Measurements from ENCODE around the gene MYRF. TPM values are rescaled to one million over a fixed set of nuclear protein-coding genes. Genes with fewer than 3 reads are reported as not detected.

MYRF gene
- total and polyA plus RNA-seq, 2 donors (not counting 1 experiment from before 2014, with no cell fraction given): 0.27 to 0.34 TPM

GRCh38 chr11:61757213-61757862, 4.9 kb downstream of the MYRF start:
- no peak for TF ChIP-seq EZH2 (IDR thresholded peaks at IDR 0.05; ENCODE audit: borderline replicate concordance, insufficient read depth, low read depth, low read length, poor library complexity, severe bottlenecking)
- TF ChIP-seq, protein P1, sequence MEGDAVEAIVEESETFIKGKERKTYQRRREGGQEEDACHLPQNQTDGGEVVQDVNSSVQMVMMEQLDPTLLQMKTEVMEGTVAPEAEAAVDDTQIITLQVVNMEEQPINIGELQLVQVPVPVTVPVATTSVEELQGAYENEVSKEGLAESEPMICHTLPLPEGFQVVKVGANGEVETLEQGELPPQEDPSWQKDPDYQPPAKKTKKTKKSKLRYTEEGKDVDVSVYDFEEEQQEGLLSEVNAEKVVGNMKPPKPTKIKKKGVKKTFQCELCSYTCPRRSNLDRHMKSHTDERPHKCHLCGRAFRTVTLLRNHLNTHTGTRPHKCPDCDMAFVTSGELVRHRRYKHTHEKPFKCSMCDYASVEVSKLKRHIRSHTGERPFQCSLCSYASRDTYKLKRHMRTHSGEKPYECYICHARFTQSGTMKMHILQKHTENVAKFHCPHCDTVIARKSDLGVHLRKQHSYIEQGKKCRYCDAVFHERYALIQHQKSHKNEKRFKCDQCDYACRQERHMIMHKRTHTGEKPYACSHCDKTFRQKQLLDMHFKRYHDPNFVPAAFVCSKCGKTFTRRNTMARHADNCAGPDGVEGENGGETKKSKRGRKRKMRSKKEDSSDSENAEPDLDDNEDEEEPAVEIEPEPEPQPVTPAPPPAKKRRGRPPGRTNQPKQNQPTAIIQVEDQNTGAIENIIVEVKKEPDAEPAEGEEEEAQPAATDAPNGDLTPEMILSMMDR (IDR thresholded peaks at IDR 0.05): no peak

DNA sequence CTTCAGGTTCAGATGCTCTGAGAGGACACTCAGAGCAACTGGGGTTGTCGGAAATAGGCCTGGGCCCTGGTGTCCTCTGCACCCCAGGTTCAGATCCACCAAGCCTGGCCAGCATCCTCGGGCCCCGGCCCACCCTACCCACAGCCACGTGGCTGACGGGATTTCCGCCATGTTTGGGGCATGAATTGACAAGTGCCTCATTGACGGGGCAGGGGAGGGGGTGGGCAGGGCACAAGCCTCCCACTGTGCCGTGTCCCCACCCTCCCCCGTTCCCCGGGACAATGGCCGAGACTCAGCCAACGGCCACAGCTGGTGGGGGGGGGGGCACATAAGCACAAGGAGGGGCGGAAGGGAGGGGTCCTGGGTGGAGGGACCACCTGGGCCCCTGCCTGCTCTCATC, 8.5 kb downstream of the MYRF start:
- WGBS (ENCODE audit: insufficient coverage): 88% methylated on average over 3 of the region's 13 CpGs
- Histone ChIP-seq H3K36me3 (replicated peaks in 1 of 2; ENCODE audit: control extremely low read depth in 1 of 2, control insufficient read depth in 1 of 2, extremely low read depth in 1 of 2, insufficient read depth in 2 of 2, low read length in 1 of 2) (no peaks in the 10 kb centered on the region), H3K9ac (ENCODE audit: low read length) (no peak overlapping the region), H3K9me3 (ENCODE audit: control extremely low read depth in 1 of 3, control insufficient read depth in 2 of 3, insufficient read depth in 1 of 3, low read length in 2 of 3) (no peaks in the 10 kb centered on the region), H4K20me1 (ENCODE audit: control insufficient read depth, insufficient read depth, low read length, poor library complexity, severe bottlenecking) (no peaks in the 10 kb centered on the region), H2AFZ (ENCODE audit: insufficient read depth, low read depth, low read length, poor library complexity, severe bottlenecking) (no peak overlapping the region), H3K4me2 (replicated peaks; ENCODE audit: low read depth, low read length, poor library complexity, severe bottlenecking) (no peak overlapping the region), H3K79me2 (ENCODE audit: control insufficient read depth, insufficient read depth, low read length) (no peaks in the 10 kb centered on the region), H3K4me1 (ENCODE audit: control insufficient read depth in 2 of 2, insufficient read depth in 2 of 2, low read length in 2 of 2) (peaks cover 0 to 6% of the 10 kb centered on the region in 2 donors), H3K27me3 (replicated peaks in 1 of 4; ENCODE audit: control extremely low read depth in 1 of 4, control insufficient read depth in 3 of 4, insufficient read depth in 4 of 4, low read length in 3 of 4) (no peaks in the 10 kb centered on the region), H3K4me3 (ENCODE audit: control extremely low read depth in 1 of 5, extremely low read depth in 1 of 5, insufficient read depth in 1 of 5, low read depth in 2 of 5, low read length in 4 of 5) (no peak overlapping the region), H3K27ac (ENCODE audit: low read length in 2 of 2) (no peak overlapping the region)
- H3K9me3 Mint-ChIP-seq (ENCODE audit: insufficient read depth): no peaks in the 10 kb centered on the region
- H3K4me1 Mint-ChIP-seq: peaks cover 8% of the 10 kb centered on the region
- ChIA-PET CTCF (no interaction called here), POLR2A (no interaction called here)
- H3K27ac Mint-ChIP-seq: no peak overlapping the region
- TF ChIP-seq, protein P1 (IDR thresholded peaks at IDR 0.05): no peak
- TF ChIP-seq EZH2 (IDR thresholded peaks at IDR 0.05; ENCODE audit: borderline replicate concordance, insufficient read depth, low read depth, low read length, poor library complexity, severe bottlenecking): no peak
- no peak overlapping the region for H3K4me3 Mint-ChIP-seq
- no peak for ATAC-seq (ENCODE audit: low read depth)
- no peak for DNase-seq
- H3K27me3 Mint-ChIP-seq: peaks cover 7% of the 10 kb centered on the region
- intact Hi-C loops (cut with micrococcal nuclease): no loop called here

More at GRCh38 chr11:61757213-61757862, 4.9 kb downstream of the MYRF start:
- no peak overlapping the region for H3K27ac Mint-ChIP-seq
- Histone ChIP-seq H3K79me2 (ENCODE audit: control insufficient read depth, insufficient read depth, low read length) (no peaks in the 10 kb centered on the region), H3K4me3 (ENCODE audit: control extremely low read depth in 1 of 5, extremely low read depth in 1 of 5, insufficient read depth in 1 of 5, low read depth in 2 of 5, low read length in 4 of 5) (no peak overlapping the region), H3K4me1 (ENCODE audit: control insufficient read depth in 2 of 2, insufficient read depth in 2 of 2, low read length in 2 of 2) (peaks cover 7 to 12% of the 10 kb centered on the region in 2 donors), H3K4me2 (replicated peaks; ENCODE audit: low read depth, low read length, poor library complexity, severe bottlenecking) (no peak overlapping the region), H3K9ac (ENCODE audit: low read length) (no peak overlapping the region), H3K36me3 (replicated peaks in 1 of 2; ENCODE audit: control extremely low read depth in 1 of 2, control insufficient read depth in 1 of 2, extremely low read depth in 1 of 2, insufficient read depth in 2 of 2, low read length in 1 of 2) (no peaks in the 10 kb centered on the region), H3K27ac (ENCODE audit: low read length in 2 of 2) (no peak overlapping the region), H3K27me3 (replicated peaks in 1 of 4; ENCODE audit: control extremely low read depth in 1 of 4, control insufficient read depth in 3 of 4, insufficient read depth in 4 of 4, low read length in 3 of 4) (peaks cover 0 to 14% (median 6%) of the 10 kb centered on the region in 4 experiments), H2AFZ (ENCODE audit: insufficient read depth, low read depth, low read length, poor library complexity, severe bottlenecking) (no peak overlapping the region), H3K9me3 (ENCODE audit: control extremely low read depth in 1 of 3, control insufficient read depth in 2 of 3, insufficient read depth in 1 of 3, low read length in 2 of 3) (no peaks in the 10 kb centered on the region), H4K20me1 (ENCODE audit: control insufficient read depth, insufficient read depth, low read length, poor library complexity, severe bottlenecking) (no peaks in the 10 kb centered on the region)
- peaks cover 11% of the 10 kb centered on the region for H3K4me1 Mint-ChIP-seq
- no peak overlapping the region for H3K4me3 Mint-ChIP-seq
- H3K27me3 Mint-ChIP-seq: peaks cover 18% of the 10 kb centered on the region
- CTCF ChIA-PET: no interaction called here
- ATAC-seq (ENCODE audit: low read depth) (no peak), DNase-seq (no peak)
- intact Hi-C loops (cut with micrococcal nuclease): no loop called here
- H3K9me3 Mint-ChIP-seq (ENCODE audit: insufficient read depth): no peaks in the 10 kb centered on the region
- POLR2A ChIA-PET: no interaction called here
- WGBS (ENCODE audit: insufficient coverage): 92% methylated on average over 15 of the region's 15 CpGs

Data from B cell (primary cell).